ENCODE measurements around the gene ZNF175.

DNA sequence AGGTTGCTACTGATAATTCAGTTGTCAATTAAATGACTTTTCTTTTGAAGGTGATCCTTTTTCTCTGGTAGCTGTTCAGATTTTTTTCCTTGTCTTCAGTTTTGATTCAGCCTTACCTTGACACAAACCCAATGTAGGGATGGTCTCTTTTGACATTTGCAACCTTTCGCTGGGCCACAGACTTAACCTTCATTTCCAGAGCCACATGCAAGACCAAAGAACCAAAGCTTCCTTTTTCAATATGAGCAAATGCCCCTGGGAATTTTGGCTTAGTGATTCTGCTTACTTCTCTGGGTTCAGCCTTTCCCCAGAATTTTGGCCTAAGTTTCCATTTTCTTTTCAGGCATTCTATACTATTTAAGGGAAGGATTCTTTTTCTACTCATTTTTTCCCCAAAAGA, 39.5 kb downstream of the ZNF175 start:
- TF ChIP-seq, protein P1, sequence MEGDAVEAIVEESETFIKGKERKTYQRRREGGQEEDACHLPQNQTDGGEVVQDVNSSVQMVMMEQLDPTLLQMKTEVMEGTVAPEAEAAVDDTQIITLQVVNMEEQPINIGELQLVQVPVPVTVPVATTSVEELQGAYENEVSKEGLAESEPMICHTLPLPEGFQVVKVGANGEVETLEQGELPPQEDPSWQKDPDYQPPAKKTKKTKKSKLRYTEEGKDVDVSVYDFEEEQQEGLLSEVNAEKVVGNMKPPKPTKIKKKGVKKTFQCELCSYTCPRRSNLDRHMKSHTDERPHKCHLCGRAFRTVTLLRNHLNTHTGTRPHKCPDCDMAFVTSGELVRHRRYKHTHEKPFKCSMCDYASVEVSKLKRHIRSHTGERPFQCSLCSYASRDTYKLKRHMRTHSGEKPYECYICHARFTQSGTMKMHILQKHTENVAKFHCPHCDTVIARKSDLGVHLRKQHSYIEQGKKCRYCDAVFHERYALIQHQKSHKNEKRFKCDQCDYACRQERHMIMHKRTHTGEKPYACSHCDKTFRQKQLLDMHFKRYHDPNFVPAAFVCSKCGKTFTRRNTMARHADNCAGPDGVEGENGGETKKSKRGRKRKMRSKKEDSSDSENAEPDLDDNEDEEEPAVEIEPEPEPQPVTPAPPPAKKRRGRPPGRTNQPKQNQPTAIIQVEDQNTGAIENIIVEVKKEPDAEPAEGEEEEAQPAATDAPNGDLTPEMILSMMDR (conservative IDR thresholded peaks at IDR 0.05; ENCODE audit: low read depth in 2 of 2) = no peak
- TF ChIP-seq EZH2 (IDR thresholded peaks at IDR 0.05; ENCODE audit: low read depth, unreplicated experiment) = no peak
- TF ChIP-seq, protein P2, sequence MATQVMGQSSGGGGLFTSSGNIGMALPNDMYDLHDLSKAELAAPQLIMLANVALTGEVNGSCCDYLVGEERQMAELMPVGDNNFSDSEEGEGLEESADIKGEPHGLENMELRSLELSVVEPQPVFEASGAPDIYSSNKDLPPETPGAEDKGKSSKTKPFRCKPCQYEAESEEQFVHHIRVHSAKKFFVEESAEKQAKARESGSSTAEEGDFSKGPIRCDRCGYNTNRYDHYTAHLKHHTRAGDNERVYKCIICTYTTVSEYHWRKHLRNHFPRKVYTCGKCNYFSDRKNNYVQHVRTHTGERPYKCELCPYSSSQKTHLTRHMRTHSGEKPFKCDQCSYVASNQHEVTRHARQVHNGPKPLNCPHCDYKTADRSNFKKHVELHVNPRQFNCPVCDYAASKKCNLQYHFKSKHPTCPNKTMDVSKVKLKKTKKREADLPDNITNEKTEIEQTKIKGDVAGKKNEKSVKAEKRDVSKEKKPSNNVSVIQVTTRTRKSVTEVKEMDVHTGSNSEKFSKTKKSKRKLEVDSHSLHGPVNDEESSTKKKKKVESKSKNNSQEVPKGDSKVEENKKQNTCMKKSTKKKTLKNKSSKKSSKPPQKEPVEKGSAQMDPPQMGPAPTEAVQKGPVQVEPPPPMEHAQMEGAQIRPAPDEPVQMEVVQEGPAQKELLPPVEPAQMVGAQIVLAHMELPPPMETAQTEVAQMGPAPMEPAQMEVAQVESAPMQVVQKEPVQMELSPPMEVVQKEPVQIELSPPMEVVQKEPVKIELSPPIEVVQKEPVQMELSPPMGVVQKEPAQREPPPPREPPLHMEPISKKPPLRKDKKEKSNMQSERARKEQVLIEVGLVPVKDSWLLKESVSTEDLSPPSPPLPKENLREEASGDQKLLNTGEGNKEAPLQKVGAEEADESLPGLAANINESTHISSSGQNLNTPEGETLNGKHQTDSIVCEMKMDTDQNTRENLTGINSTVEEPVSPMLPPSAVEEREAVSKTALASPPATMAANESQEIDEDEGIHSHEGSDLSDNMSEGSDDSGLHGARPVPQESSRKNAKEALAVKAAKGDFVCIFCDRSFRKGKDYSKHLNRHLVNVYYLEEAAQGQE (IDR thresholded peaks at IDR 0.05; ENCODE audit: unreplicated experiment) = no peak
- TF ChIP-seq POLR2AphosphoS5 (IDR thresholded peaks at IDR 0.05; ENCODE audit: low read depth) = no peak
- TF ChIP-seq STAT1 (IDR thresholded peaks at IDR 0.05; ENCODE audit: unreplicated experiment) = no peak
